Hepatocyte (in vitro differentiated cells): ENCODE measurements around the gene SLC6A7. TPM values are rescaled to one million over a fixed set of nuclear protein-coding genes. Genes with fewer than 3 reads are reported as not detected.

Experiments
- DNase-seq: peaks from one replicate; pipeline ENCODE4 v3.0.0-alpha.2; 2016; ENCODE audit warnings: low spot score
- H2AFZ ChIP-seq: fragments of 200-600 bp; sonication (generic); 2 replicates; pipeline ENCODE4 v1.6.0; 2016; ENCODE audit warnings: antibody characterized with exemption, mild to moderate bottlenecking
- H3K27ac ChIP-seq: fragments of 200-600 bp; sonication (generic); 2 replicates; pipeline ENCODE4 v1.5.1; 2016; ENCODE audit warnings: mild to moderate bottlenecking
- H3K27me3 ChIP-seq: fragments of 200-600 bp; sonication (generic); 2 replicates; pipeline ENCODE4 v1.6.1; 2016
- H3K36me3 ChIP-seq: fragments of 200-600 bp; sonication (generic); replicated peaks from 2 replicates; pipeline ENCODE4 v1.5.1; 2016; ENCODE audit warnings: low read depth; ENCODE audit not compliant: insufficient read depth
- H3K4me1 ChIP-seq: fragments of 200-600 bp; sonication (generic); 2 replicates; pipeline ENCODE4 v1.5.1; 2016; ENCODE audit warnings: mild to moderate bottlenecking, moderate library complexity; ENCODE audit not compliant: insufficient read depth
- H3K4me2 ChIP-seq: fragments of 200-600 bp; sonication (generic); 2 replicates; pipeline ENCODE4 v1.6.0; 2016
- H3K4me3 ChIP-seq: fragments of 200-600 bp; sonication (generic); 2 replicates; pipeline ENCODE4 v1.5.1; 2016; ENCODE audit warnings: mild to moderate bottlenecking
- H3K79me2 ChIP-seq: fragments of 200-600 bp; sonication (generic); 2 replicates; pipeline ENCODE4 v1.6.0; 2017; ENCODE audit warnings: mild to moderate bottlenecking
- H3K9me2 ChIP-seq: fragments of 200-600 bp; sonication (generic); replicated peaks from 2 replicates; pipeline ENCODE4 v1.6.0; 2017; ENCODE audit warnings: mild to moderate bottlenecking; ENCODE audit not compliant: insufficient read depth
- H3K9me3 ChIP-seq: fragments of 200-600 bp; sonication (generic); 2 replicates; pipeline ENCODE4 v1.5.1; 2016; ENCODE audit warnings: low read depth, mild to moderate bottlenecking
- H4K20me1 ChIP-seq: fragments of 200-600 bp; sonication (generic); 2 replicates; pipeline ENCODE4 v1.6.0; 2016; ENCODE audit warnings: mild to moderate bottlenecking; ENCODE audit not compliant: insufficient read depth, poor library complexity, severe bottlenecking
- CTCF ChIP-seq: fragments of 200-600 bp; sonication (generic); IDR thresholded peaks from 2 replicates; pipeline ENCODE4 v1.5.1; 2016; ENCODE audit warnings: antibody characterized with exemption, mild to moderate bottlenecking; ENCODE audit not compliant: poor library complexity
- EZH2 ChIP-seq: fragments of 200-600 bp; sonication (generic); IDR thresholded peaks from 2 replicates; pipeline ENCODE4 v1.6.1; 2016; ENCODE audit warnings: antibody characterized with exemption, mild to moderate bottlenecking, borderline replicate concordance
- EZH2phosphoT487 ChIP-seq: fragments of 200-600 bp; sonication (generic); IDR thresholded peaks from one replicate; pipeline ENCODE4 v1.6.1; 2018; ENCODE audit warnings: antibody characterized with exemption, mild to moderate bottlenecking, low read depth, moderate library complexity; ENCODE audit not compliant: unreplicated experiment, severe bottlenecking
- whole genome bisulfite sequencing: methylation state at CpG from one replicate; pipeline ENCODE4 v1.1.6; 2016; ENCODE audit warnings: low lambda C conversion rate; ENCODE audit errors: missing lambda C conversion rate; 5-methylcytosine and 5-hydroxymethylcytosine counted together
- polyA plus RNA-seq: library from polyadenylated mRNA; unstranded; fragments of >200 nt; fragmentation: Nextera tagmentation; extraction: Ambion mirVana; gene quantifications from 2 replicates; pipeline ENCODE4 v1.2.1, GENCODE V29; 2016
- total RNA-seq: library from RNA; depleted of rRNA; stranded (reverse); fragments of >200 nt; gene quantifications from 2 replicates; pipeline ENCODE4 v1.2.3, GENCODE V29; 2014

The SLC6A7 gene
- total and polyA plus RNA-seq, 2 experiments from 2014 or later, result 0.39 to 1.1 TPM

GRCh38 chr5:150159031-150159430 is 30.8 kb upstream of the SLC6A7 start:
- 71% methylated on average over 6 of the region's 6 CpGs for WGBS
- peaks cover 1% of the 10 kb centered on the region for H4K20me1 ChIP-seq
- H2AFZ ChIP-seq, result no peak overlapping the region
- no peaks in the 10 kb centered on the region for H3K36me3 ChIP-seq
- no peaks in the 10 kb centered on the region for H3K9me2 ChIP-seq
- H3K4me1 ChIP-seq, result peaks cover 58% of the 10 kb centered on the region
- H3K27me3 ChIP-seq, result no peaks in the 10 kb centered on the region
- no peak overlapping the region for H3K4me3 ChIP-seq
- peak overlapping the region; percentile 97 for H3K27ac ChIP-seq
- no peaks in the 10 kb centered on the region for H3K9me3 ChIP-seq
- H3K79me2 ChIP-seq, result peaks cover 5% of the 10 kb centered on the region
- H3K4me2 ChIP-seq, result no peak overlapping the region
- DNase-seq, result no peak
- no peak for TF ChIP-seq EZH2
- TF ChIP-seq CTCF, result no peak
- no peak for TF ChIP-seq EZH2phosphoT487

- no peaks in the 10 kb centered on the region for H3K9me2 ChIP-seq
- peaks cover 3% of the 10 kb centered on the region for H3K79me2 ChIP-seq
- peaks cover 64% of the 10 kb centered on the region for H3K4me1 ChIP-seq
- 39% methylated on average over 8 of the region's 9 CpGs for WGBS
- no peak overlapping the region for H2AFZ ChIP-seq
- no peak overlapping the region for H3K4me2 ChIP-seq
- H3K27ac ChIP-seq, result peak overlapping the region; percentile 97
- no peaks in the 10 kb centered on the region for H3K27me3 ChIP-seq
- H3K4me3 ChIP-seq, result no peak overlapping the region
- H4K20me1 ChIP-seq, result no peaks in the 10 kb centered on the region
- no peak for TF ChIP-seq CTCF
- TF ChIP-seq EZH2phosphoT487, result no peak
- no peak for TF ChIP-seq EZH2
- no peak for DNase-seq
- H3K9me3 ChIP-seq, result no peaks in the 10 kb centered on the region
- H3K36me3 ChIP-seq, result no peaks in the 10 kb centered on the region
Measured at GRCh38 chr5:150159741-150160179, 30.1 kb upstream of the SLC6A7 start.

GRCh38 chr5:150160448-150161081 is 29.3 kb upstream of the SLC6A7 start:
- no peaks in the 10 kb centered on the region for H3K79me2 ChIP-seq
- no peak for DNase-seq
- TF ChIP-seq EZH2 (no peak), EZH2phosphoT487 (no peak), CTCF (no peak)
- no peaks in the 10 kb centered on the region for H3K9me2 ChIP-seq
- no peaks in the 10 kb centered on the region for H3K9me3 ChIP-seq
- no peak overlapping the region for H3K4me3 ChIP-seq
- no peak overlapping the region for H2AFZ ChIP-seq
- H4K20me1 ChIP-seq, result no peaks in the 10 kb centered on the region
- no peak overlapping the region for H3K4me2 ChIP-seq
- peak overlapping the region; percentile 97 for H3K27ac ChIP-seq
- H3K36me3 ChIP-seq, result no peaks in the 10 kb centered on the region
- H3K4me1 ChIP-seq, result peaks cover 67% of the 10 kb centered on the region
- no peaks in the 10 kb centered on the region for H3K27me3 ChIP-seq
- WGBS, result 68% methylated on average over 5 of the region's 5 CpGs
